ENCODE data around the gene APBA2.
"Not testable (repeated sequence)": the region's sequence is repeated elsewhere in the genome, so short reads cannot be mapped to it uniquely, and the experiment has no call there.

APBA2 gene

DNA sequence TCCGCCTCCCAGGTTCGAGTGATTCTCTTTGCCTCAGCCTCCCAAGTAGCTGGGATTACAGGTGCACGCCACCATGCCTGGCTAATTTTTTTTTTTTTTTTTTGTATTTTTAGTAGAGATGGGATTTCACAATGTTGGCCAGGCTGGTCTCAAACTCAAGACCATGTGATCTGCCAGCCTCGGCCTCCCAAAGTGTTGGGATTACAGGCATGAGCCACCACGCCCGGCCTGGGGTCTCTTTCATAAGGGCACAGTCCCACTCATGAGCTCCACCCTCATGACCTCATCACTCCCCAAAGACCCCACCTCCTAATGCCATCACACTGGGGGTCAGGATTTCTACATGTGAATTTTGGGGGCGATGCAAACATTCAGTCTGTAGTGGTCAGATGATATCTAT is 159.4 kb downstream of the APBA2 start:
- DNase-seq = not testable (repeated sequence)

DNA sequence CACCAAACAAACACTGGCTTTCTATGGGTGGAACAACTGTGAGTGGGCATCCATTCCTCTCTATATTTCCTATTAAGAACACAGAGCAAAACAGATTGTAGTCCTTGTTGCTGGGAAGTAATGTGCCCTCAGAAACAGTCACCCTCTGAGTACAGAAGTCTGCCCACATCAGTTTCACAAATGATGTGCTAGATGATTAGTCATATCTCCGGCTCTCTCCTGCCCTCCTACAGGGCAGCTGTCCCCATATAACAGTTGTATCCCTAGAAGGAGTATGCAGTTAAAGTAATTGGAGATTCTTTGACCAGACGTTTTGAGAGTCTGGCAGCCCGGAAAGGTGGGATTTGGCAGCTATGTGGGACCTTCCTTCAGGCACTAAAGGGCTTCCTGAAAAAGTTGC is 159.9 kb downstream of the APBA2 start:
- DNase-seq = no peak

DNA sequence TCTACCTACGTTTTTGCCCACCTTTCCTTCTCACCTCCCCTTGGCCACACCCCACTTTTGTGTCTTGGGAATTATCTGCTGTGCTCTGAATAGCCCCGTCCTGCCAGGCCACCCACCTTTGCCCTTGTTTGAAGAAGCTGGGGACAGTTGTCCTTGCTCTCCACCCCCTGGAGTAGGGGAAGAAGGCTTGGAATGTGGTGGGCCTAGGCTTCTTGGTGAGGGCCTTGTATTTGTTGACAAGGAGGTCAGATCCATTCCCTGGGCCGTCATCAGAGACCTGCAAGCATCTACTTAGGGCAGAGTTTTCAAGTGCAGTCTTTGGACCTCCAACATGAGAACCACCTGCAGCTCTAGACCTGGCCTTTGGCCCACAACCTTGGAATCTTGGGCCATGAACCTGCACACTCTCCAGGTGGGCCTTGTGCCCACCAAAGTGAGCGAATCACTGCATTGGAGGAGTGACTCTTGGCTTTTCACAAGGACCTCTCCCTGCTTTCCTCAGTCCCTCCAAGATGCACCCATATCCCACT is 160.6 kb downstream of the APBA2 start:
- no peak for DNase-seq

DNA sequence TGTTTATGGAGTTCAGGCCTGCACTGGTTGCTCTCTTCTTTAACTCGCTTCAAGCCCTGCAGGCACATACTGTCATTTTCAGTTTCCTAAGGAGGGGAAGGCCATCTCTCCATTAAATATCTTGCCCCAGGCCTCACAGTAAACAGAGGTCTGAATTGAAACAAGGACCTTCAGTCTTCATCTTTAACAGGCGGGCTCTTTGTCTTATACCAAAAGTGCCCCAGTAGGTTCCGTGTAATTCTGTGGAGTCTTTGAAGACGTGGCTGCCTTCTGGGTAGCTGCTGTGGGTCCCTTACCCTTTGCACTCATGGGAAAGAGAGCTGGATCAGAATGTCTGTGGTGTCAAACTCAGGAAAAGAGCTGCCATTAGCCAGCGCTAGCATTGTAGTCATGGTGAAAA is 161.2 kb downstream of the APBA2 start:
- no peak for DNase-seq

DNA sequence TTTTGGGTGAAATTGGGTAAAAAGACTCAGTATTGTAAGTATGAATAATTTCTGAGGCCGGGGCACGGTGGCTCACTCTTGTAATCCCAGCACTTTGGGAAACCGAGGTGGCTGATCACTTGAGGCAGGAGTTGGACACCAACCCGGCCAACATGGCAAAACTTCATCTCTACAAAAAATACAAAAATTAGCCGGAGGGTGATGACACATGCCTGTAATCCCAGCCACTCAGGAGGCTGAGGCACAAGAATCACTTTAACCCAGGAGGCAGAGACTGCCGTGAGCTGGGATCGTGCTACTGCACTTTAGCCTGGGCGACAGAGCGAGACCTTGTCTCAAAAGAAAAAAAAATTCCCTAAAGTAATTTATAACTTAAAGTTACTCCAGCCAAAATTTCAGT is 162.2 kb downstream of the APBA2 start:
- no peak for DNase-seq

DNA sequence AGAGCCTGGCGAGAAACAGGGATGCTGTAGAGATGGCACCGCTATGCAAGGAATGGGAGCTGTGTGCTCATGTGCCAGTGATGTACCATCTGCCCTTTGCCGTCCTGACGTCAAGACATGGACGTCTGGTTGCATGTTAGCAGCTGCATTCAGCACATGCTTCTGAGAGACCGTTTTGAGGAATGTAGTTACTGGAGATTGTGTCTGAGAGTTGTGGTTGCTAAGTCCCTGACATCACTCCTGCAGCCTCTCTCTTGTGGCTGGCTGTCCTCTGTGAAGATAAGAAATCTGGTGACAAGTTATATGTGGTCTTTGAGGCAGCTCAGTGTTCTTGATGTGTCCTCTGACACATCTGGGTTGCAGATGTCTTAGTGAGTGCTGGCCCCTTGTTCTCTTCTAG is 165.1 kb downstream of the APBA2 start:
- DNase-seq = no peak

DNA sequence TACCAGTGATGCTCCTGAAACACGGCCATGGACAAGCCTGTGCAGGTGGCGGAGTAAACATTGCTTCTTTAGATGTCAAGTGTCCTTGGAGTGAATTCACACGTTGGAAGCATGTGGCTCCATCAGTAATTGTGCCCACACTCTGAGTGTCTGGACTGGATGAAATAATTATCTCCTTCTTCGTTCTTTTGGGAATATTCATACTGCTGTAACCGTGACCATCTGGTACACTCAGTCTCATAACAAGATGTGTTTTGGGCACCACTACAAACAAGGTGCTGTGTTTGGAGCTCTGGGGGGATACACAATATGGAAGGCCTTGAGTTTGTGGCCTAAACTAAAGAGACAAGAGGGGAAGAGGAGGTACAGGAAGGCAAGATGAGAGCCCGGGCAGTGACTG is 165.6 kb downstream of the APBA2 start:
- DNase-seq = no peak

DNA sequence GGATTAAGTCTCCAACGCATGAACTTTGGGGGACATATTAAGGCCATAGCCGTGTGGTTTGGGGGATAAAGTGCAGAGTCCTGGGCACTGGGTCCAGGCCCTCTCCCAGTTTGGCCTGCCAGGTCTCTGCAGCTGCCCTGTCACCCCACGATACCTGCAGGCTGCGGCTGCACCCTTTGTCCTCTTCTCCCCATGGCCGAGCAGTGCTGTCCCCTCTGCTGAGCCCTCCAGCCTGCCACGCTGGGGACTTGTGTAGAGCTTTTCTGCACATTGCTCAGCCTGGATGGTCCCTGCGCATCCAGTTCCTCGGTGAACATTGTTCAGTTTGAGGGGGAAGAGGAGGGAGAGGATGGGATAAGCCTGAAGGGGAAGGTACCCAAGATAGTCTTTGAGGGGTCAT is 167.2 kb downstream of the APBA2 start:
- DNase-seq = no peak

DNA sequence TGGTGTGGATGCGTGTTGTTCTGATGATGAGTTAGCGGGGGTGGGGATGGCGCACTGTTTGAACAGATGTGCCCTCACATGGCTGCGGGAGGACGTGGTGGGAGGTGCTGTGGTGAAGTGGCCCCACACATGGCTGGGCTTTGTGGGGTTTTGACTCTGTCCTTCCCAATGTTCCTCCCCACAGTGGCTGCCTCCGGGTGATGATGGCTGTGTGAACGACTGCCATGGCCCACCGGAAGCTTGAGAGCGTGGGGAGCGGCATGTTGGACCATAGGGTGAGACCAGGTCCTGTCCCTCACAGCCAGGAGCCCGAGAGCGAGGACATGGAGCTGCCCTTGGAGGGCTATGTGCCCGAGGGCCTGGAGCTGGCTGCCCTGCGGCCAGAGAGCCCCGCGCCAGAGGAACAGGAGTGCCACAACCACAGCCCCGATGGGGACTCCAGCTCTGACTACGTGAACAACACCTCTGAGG is 167.9 kb downstream of the APBA2 start:
- no peak for DNase-seq

DNA sequence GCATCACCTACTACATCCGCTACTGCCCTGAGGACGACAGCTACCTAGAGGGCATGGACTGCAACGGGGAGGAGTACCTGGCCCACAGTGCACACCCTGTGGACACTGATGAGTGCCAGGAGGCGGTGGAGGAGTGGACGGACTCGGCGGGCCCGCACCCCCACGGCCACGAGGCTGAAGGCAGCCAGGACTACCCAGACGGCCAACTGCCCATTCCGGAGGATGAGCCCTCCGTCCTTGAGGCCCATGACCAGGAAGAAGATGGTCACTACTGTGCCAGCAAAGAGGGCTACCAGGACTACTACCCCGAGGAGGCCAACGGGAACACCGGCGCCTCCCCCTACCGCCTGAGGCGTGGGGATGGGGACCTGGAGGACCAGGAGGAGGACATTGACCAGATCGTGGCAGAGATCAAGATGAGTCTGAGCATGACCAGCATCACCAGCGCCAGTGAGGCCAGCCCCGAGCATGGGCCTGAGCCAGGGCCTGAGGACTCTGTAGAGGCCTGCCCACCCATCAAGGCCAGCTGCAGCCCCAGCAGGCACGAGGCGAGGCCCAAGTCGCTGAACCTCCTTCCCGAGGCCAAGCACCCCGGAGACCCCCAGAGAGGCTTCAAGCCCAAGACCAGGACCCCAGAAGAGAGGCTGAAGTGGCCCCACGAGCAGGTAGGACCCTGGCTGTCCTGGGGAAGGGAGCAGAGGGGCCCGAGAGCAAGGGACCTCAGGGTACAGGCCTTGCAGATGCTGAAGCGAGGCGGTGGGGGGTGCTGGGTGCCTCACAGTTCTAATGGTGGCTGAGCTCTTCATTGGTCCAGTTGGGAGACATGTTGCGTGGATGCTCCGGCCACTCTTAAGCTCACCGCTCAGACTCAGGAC is 168.6 kb downstream of the APBA2 start:
- DNase-seq = no peak

DNA sequence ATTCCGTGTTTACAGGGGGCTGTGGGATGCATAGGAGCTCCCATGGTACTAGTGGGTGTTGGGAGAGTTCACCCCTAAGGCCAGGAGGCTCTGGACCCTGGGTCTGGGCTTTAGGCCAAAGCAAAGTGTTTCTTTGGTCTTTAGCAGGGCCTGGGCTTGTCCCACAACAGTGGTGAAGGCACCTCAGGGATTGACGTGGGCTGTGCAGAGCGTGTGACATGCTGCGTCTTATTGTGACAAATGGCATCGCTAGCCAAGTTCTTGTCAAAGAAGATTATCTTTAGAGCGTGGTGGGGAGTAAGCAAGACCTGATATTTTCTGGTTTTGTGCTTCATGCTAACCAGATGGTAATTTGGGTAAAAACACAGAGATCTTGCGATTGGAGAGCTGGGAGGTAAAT is 170.1 kb downstream of the APBA2 start:
- DNase-seq = no peak

DNA sequence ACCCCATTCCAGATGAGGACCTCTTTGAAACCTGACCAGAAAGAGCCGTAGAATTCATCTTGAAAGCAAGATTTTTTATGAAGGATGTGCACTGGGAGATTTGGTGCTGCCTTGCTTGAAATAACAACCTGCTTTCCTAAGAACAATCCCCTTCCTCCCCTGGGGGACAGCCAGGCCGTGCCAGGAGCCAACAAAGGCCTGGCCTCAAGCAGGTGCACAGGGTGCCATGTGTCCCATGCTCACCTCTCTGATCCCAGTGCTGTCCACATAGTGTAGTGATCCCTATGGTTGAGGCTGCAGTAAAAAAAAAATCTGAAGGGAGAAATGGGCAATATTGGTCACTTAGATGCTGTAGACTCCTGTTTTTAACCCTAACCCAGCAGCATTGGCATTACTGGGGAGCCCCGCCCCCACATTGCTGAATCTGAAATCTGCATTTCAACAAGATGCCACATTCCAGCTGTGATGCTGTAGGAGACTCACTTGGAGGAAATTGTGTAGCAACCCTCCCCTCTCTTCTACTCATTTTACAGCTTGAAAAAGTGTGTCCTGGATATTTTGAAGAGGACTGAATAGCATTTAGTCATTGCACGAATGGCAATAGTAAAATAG is 171.2 kb downstream of the APBA2 start:
- DNase-seq = no peak

DNA sequence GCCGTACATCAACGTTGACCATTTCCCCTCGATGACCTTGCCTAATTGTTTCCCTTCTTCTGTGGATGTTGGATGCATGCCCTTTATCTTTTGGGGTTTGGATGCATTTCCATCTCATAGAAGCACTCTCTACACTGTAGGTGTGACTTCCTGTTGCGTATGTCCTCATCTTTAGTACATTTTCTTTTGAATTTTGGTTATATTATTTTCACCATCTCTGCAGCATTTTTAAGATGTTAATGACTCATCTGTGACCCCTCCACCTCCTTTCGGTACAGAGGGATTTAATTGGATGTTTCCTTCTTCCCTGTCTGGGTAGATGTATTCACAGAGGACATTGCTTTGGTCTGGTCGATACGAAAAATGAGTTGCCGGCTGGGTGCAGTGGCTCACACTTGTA is 172.1 kb downstream of the APBA2 start:
- no peak for DNase-seq

DNA sequence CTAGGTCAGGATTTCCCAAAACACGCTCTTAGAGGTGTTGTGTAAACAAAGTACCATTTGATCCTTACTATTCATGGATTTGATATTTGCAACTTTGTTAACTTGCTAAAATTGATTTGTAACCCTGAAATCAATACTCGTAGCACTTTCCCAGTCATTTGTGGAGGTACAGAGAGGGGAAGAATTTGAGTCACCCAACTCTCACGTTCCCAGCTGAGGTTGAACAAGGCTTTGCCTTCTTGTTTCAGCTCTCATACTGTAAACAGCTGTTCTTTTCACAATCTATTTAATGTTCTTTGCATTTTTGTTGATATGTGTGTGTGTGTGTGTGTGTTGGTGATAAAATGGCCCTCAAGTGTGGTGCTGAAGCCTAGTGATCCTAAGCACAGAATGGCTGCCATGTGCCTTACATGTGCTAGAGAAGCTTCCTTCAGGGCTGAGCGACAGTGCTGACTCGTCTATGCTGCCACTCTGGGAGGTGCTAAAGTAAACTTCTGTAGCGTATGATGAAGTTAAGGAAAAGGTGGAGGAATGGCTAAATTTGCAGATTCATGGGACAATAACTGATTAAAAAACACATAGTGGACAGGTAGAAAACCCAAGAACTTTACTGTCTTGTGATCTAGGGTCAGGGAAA is 173.2 kb downstream of the APBA2 start:
- DNase-seq = no peak

DNA sequence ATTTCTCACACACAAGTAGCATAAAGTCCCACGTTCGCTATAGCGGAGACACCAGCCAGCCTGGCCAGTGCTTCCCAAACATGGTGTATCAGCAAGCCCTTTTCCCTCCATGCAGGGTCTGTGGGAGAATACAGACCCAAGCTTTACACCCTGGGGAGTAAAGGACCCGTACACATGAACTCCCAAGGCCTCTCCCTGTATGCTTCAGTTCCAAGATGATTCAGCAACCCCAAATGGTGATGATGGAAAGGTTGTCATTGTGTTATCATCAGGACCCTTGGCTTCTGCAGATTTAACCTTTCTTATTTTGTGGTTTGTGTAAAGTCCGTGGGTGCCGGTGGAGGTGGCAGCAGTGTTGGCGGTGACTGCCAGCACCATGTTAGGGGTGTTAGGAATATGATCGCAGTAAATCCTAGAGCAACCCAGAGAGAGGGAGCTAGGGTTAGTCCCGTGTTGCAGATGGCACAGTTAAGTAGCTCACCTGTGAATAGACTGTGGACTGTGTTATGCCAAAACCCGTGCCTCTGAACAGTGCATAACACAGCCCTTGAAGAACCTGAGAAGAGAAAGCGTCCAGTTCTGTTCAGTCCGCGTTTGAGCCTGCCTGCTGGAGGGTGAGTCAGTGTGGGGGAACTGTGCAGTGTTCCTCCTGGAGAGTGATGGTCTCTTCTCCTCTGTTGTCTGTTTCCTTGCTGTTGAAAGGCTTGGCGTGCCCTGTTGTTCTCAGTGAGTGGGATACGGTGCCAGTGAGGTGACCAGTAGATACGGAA is 174.3 kb downstream of the APBA2 start:
- no peak for DNase-seq

DNA sequence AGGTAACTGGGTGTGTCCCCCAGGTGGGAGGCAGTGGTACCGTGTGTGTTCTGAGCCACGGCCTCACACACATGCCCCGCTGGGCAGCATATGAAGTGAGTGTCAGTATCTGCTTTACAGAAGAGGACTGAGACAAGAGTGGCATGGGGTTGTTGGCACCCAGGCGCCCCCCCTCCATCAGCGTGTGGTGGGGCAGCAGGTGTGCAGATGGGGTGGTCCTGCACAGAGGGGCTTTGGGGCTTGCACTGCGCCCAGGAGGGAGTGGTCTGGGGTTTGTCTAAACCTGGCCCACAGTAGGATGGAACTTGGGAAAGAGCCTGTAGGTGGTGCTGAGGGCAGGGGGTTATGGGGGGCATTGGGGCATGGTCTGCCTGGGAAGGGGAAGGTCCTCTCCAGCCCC is 176.0 kb downstream of the APBA2 start:
- no peak for DNase-seq

DNA sequence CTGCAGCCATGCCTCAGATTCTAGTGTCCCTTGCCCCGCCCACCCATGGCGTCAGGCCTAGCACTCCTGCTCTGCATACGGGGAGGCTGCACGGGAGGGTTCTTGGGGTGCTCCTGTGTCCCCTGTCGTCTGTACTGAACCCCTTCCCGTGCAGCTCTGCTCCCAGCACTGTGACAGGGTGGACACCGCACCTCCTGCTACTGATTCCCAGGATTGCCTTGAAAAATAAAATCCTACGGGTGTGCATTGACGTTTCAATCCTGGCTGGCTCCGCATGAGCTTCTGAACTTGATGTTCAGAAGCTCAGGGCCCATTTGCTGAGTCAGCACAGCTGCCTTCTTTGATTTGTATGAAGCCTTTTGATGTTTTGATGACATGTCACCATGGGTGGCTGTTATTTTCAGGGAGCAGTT is 176.4 kb downstream of the APBA2 start:
- DNase-seq = no peak

DNA sequence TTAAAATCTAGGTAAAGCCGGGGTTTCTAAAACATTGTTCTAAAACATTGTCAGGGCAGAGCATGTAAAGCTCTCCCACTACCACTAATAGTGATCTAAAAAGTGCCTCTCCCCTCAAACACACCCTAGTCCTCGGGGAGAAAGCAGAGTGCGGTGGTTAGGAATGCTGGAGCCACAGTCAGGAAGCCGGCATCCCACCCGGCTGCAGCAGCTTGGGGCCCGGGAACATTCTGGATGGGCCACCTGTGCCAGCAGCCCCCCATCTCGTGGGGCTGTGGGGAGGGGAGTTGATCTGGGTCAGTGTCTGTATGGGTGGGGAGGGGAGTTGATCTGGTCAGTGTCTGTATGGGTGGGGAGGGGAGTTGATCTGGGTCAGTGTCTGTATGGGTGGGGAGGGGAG is 176.9 kb downstream of the APBA2 start:
- DNase-seq = no peak

DNA sequence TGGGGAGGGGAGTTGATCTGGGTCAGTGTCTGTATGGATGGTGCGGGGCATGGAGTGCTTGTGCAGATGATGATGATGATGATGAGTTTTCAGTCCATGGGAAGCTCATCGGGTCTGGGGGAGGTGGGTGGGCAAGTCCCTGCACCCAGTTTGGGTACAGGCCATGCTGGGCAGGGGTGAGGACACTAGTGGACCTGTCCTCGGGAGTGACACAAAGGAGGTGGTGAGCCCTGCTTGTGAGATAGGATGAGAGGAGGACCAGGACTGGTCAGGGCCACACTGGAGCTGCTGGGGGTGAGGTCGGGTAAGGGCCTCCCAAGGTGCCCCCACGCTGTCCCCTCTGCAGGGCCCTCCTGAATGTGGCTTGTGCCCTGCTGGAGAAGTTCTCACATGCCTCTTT is 177.9 kb downstream of the APBA2 start:
- DNase-seq = no peak

DNA sequence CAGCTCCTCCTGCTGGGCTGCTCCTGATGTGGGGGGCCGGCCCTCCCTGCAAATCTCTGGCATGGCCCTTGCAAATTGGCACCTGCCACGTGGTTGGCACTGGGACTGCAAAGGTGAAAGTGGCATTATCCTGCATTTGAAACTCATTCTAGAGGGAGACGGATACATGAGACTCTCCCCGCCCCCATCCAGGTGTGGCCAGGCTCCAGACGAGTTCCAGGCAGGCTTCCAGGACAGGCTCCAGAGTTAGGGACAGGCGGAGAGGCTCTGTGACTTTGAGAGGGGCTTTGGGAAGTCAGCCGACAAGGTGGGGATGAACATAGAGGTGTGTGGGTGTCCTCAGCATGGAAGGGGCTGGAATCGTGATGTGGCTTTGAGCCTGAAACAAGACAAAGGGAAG is 178.5 kb downstream of the APBA2 start:
- no peak for DNase-seq

DNA sequence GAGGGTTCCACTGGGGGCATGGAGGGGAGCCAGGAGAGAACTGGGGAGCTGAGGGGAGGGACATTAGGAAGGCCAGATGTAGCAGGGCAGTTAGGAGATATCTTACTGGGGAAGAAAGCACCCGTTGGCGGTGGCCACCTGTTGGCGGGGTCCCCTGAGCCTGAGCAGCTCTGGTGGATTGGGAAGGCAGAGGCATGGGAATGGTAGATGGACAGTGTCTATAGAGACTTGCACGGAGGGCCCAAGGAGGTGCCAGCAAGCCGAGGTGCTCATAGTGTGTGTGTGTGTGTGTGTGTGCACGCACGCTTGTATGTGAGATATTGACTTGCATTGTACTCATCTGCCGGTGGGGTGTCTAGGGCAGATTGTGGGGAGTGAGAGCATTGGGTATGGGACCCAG is 179.0 kb downstream of the APBA2 start:
- DNase-seq = no peak

DNA sequence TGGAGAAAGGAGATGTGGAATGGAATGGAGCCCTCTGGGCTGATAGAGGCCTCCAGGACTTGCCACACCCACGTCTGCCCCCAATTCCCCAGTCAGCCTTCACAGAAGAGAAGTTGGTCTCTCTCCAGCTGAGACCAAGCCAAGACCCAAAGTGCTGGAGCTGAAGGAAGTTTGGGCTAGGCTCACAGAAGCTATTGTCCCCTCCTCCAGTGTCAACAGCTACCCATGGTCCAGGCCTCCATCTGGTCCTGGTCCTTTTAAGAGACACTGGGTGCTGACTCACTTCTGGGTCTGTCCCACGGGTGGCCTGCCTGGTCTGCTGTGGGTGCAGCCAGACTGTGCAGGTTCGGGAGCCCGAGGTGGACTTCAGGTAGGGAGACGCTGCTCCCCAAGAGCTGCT is 179.8 kb downstream of the APBA2 start:
- no peak for DNase-seq

DNA sequence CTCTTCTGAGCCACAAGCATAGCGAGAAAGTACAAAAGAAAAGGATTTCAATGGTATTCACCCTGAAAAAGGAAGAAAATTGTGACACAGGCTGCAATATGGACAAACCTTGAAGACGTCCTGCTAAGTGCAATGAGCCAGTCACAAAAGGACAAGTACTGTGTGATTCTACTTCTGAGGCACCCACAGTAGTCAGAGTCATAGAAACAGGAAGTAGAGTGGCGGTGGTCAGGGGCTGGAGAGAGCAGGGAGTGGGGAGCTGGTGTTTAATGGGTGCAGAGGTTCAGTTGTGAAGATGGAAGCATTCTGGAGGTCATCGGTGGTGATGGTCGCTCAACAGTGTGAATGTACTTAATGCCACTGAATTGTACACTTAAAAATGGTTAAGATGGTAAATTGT is 180.5 kb downstream of the APBA2 start:
- no peak for DNase-seq

Data from activated gamma-delta T cell (primary cell).